ENCODE measurements around the gene BBS2.

BBS2 gene

GRCh38 chr16:56475201-56475600, 44.6 kb downstream of the BBS2 start:
- DNase-seq: no peak

GRCh38 chr16:56470666-56471065, 49.2 kb downstream of the BBS2 start:
- no peak for DNase-seq

DNA sequence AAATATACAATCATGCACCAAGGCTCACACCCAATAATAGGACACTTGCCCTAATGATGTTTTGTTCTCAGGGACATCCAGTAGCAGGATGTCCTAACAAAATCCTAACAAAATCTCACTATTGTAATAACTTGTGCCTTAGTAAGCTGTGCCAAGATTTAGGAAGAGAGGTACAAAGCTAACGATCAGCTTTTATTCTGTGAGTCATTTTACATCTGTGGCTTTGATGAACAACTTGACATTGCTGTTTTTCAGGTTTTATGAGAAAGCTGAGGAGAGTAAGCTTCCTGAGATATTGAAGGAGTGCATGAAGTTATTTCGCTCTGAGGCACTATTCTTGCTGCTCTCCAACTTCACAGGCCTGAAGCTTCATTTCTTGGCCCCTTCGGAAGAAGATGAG, 49.6 kb downstream of the BBS2 start:
- DNase-seq: no peak

DNA sequence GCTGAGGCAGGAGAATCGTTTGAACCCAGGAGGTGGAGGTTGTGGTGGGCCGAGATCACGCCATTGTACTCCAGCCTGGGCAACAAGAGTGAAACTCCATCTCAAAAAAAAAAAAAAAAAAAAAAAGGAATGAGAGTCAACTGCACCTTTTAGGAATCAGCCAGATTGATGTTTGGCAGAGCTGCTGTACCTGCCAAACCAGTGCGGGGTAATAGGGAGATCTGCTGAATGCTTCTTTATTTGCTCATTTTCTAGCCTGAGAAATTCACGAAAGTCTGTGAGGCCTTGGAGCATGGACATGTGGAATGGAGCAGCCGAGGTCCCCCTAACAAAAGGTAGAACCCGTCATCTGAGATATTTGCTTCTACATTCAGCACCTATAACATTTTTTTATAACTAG, 50.1 kb downstream of the BBS2 start:
- no peak for DNase-seq

DNA sequence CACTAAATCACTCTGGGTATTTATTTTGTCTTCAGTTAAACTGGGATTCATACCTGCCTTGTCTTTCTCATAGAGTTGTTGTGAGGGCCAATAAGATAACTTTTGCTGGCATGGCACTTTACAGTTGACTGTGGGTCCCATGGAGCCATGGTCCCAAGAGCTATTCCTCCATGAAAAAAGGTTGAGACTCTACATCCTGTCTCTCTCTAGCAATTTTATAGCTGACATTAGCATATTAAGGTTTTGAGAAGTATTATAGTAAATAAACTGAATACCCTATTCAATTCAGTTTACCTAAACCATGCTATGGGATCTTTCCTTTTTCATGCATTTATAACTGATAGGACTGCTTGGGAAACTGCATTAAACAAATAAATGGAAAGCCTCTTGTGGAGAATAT, 51.0 kb downstream of the BBS2 start:
- no peak for DNase-seq

DNA sequence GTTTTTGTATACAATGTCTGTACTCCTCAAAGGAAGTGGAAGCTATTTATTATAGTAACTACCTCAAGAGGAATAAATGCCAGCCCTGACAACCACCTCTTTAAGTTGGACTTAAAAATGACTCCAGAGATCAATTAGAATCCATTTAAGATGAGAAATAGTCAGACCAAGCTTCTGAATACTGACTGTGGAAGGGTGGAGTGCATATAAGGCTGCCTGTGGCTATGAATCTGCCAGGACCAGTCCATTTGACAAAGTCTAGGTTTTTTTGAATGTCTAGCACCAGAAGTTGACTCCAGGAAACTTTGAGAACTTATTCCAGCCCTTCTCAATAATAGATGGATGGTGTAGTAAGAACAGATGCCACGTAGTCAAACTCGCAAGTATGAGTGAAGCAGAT, 53.5 kb downstream of the BBS2 start:
- no peak for DNase-seq

GRCh38 chr16:56463153-56463552, 56.7 kb downstream of the BBS2 start:
- no peak for DNase-seq

GRCh38 chr16:56462064-56462796, 57.6 kb downstream of the BBS2 start:
- no peak for DNase-seq

GRCh38 chr16:56460101-56460500, 59.7 kb downstream of the BBS2 start:
- no peak for DNase-seq

- no peak for DNase-seq
Observed at GRCh38 chr16:56457927-56458470, 61.8 kb downstream of the BBS2 start.

DNA sequence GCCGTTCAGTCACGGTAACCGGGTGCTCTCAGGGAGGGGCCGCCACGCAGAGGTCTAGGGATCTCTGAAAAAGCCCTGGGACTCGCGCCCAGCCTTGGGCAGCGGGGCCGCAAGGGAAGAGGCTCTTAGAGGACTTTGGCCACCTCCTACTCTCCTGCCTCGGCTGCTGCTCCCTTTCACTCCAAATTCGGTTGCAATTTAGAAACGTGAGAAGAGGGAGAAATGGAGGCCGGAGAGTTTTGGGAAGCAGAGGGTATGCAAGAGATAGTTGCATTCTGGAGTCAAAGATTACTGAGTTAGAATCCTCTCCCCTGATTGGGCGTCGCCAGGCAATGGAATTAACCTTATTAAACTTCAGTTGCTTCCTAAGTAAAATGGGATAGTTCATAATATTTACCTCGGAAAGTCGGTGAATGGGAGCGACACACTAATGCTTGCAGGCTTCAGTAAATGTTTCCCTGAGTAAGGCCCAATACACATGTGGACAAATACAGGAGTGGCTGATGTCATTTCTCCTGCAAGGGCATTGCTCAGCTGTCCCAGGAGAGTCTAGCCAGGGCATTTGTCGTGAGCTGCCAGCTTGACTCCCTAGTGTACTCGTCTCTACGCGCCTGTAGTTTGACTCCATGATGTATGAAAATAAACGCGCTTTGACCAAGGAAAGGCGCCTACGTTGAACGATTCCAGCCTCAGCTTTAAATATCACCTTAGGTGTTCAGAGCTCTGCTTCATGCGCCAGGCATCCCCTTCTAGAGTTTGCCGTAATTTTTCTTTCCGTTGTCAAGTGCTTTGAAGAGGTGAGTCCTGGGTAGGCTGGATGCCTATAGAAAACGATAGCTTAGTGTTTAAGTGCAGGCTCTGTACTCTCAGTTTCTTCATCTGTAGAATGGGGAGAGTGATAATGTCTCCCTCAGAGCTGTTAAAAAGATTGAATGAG, 67.8 kb downstream of the BBS2 start:
- DNase-seq: peak; percentile 5

DNA sequence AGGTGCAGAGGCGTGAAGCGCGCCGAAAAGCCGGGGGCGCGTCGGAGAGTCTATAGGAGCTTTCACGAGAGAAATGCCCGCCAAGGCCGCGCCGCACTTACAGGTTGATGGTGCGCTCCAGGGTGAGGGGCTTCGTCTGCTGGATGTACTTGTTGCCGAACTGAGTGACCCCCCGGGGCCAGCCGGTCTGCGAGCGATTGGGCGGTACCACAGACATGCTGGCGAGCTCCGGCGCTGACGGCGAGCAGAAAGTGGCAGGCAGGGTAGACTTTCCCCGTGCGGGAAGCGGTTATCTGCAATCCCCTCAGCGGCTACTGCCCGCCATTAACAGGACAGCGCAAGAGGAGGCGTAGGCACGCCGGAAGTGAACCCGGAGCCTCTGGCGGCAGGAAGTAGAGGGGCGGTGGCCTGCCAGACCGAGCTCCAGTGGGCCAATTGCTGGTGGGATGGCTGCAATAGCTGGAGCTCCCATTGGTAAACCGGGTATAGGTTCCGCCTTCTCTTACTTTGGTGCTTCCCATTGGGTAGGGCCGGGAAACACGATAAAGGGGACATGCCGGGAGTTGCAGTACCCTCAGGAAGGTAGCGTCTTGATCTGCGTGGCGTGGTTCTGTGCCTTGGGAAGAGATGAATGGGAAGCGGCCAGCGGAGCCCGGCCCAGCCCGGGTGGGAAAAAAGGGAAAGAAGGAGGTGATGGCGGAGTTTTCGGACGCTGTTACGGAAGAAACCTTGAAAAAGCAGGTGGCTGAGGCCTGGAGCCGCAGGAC, 68.7 kb downstream of the BBS2 start, which contains the start of the genes NUDT21 and OGFOD1:
Gene NUDT21, minus strand, starts transcription at position 347 of the 767 bp plus-strand sequence. Its CDS starts 130 bp downstream, at position 217.
Gene OGFOD1, plus strand, starts transcription at position 569 of the 767 bp plus-strand sequence. Its CDS starts 59 bp downstream, at position 628.
- peak; percentile 95 for DNase-seq

- no peak for DNase-seq
Observed at GRCh38 chr16:56450275-56450985, 69.4 kb downstream of the BBS2 start.

GRCh38 chr16:56448005-56448404, 71.8 kb downstream of the BBS2 start:
- no peak for DNase-seq

DNA sequence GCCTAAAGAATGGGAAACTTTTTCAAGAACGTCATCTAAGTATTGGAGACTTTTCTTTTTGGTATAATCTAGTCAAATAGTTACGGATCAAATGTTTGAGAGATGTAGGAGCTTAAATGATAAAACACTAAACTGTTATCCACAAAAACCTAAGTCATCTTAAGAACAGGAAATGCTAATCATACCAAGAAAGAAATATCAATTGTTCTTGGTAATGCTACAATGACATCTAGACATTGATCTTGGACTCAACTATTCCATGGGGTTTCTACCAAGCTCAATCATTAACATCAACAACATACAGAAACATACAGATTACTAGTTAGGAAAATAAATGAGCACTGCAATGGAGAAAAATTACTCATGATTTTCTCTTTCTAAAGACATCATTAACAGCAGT, 72.5 kb downstream of the BBS2 start:
- no peak for DNase-seq

DNA sequence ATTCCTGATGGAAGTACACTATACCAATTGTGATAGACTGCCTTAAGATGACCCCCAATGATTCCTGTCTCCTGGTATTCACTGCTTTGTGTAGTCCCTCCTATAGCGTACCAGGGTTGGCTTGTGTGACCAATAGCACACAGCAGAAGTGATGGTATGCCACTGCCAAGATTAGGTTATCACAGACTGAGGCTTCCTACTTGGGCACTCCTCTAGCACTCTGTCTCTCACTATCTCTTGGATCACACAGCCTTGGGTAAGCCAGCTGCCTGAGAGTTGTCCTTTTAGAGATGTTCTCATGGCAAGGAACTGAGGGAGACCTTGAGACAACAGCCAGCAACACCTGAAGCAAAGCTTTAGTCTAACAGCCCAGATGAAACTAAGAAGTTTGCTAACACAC, 81.8 kb downstream of the BBS2 start:
- DNase-seq: no peak

- DNase-seq: no peak
Observed at GRCh38 chr16:56436258-56436657, 83.6 kb downstream of the BBS2 start.
